Myocyte (in vitro differentiated cells): ENCODE data around the gene CDKL5. TPM values are rescaled to one million over a fixed set of nuclear protein-coding genes. Genes with fewer than 3 reads are reported as not detected.
A peak's percentile ranks its signal among the peaks of the same experiment; 100 is the strongest.

Experiments used
- DNase-seq: peaks from one replicate; pipeline ENCODE4 v3.0.0-alpha.2; 2012; ENCODE audit warnings: low read depth
- total RNA-seq: library from RNA; depleted of rRNA; stranded (reverse); fragments of >200 nt; gene quantifications from 2 replicates; pipeline ENCODE4 v1.2.3, GENCODE V29; 2014

The CDKL5 gene
- total RNA-seq, 1 donor from 2014 or later = 5.0 TPM

DNA sequence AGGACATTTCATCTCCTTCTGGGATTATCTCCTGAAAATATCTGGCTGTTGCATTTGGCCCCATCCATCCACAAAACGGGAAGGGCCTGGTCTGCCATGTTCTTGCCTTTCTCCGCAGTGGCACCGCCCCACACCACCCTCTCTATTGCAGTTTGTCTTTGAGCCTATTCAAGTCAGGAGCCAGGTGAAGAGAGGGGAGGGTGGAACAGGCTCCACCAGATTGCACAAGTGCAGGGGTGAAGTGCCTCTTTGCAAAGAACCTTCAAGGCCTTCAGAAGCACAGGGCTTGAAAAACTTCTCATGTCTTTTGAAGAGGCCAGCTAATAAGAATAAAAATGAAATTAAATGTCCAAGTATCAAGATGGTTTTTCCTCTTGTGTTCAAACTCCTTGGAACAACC lies 217.8 kb downstream of the CDKL5 start:
- no peak for DNase-seq

DNA sequence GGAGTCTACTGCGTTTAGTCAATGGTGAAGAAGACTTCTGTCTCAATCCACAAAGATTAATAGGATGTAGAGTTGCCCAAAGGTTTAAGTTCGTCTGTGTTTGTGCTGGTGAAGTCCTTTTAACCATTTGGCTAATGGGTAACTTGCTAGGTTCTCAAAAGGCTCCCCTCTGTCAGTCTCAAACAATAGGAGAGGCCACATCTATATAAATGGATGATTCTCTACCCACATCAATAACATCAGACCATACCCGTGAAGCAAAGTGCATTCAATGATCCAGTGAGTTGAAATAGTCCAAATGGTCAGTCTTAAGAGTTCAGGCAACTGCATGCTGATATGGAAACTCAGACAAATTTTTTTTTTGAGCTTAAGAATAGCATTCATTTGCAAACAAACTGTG lies 218.4 kb downstream of the CDKL5 start:
- no peak for DNase-seq

DNA sequence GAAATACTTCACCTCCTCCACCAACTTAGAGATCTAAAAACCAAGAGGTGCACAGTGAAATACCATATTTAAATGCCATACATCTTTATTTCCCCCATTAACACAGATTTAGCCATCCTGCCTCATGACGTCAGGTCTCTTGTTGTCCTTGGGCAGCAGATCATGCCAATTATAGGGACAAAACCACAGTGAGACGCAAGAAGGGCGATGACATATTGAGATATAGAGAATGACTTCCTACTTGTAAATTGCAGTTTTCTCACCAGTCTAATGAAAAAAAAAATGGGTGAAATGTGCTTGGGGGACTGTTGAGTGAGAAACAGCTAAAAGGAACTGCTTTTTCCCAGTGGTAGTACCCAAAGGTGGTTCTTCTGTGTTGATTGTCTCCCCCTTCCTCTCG lies 222.2 kb downstream of the CDKL5 start:
- no peak for DNase-seq

DNA sequence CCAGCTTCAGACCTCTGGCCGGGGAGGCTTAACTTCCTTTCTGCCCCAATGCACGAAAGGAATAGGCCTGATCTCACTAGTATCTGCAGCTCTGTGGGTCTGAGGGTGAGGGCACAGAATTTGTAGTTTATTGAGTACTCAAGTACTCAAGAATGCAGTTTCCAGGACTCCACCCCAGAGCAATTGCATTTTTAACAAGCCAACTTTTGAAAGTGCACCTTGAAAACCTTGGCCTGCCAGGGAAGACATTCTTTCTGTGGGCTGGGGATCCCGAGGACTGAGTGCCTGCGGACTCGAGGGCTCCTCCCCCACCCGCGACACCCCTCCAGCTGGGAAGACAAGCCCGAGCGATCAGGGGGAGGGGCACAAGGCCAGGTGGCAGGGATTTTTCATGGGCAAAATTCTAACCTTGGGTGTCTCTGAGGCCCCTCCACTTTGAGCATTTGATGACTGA lies 224.1 kb downstream of the CDKL5 start:
- no peak for DNase-seq

DNA sequence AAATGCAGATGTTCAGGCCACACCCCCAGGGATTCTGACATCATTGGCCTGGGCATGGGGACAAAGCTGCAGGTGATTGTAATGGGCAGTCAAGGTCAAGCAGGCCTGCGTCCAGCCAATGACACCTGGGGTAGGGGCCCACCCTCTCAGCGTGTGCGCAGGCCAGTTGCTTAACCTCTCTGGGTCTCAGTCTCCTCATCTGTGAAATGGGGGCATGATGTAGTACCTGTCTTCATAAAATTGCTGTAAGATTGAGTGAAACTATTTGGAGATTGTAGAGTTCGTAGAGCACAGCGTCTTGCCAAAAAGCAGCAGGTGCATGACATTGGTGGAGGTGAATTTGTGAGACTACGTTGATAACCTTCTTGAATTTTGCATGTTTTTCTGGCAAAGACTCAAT lies 225.3 kb downstream of the CDKL5 start:
- no peak for DNase-seq

DNA sequence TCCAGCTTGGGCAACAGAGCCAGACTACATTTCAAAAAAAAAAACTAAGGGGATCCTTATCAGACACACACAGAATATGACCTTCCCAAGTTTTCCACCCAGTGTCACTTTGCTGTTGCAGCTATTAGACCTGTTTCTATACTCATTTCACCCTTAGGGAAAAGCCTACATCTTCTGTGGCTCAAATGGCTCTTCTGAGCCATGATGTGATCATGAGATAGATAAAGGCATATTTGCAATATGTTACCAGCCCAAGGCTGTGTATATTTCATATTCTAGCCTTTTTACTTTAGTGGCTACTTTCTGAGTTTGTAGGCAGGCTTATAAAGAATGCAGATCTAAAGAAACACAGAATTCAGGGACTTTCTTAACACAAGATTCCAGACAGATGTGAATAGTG lies 227.2 kb downstream of the CDKL5 start:
- DNase-seq = no peak

DNA sequence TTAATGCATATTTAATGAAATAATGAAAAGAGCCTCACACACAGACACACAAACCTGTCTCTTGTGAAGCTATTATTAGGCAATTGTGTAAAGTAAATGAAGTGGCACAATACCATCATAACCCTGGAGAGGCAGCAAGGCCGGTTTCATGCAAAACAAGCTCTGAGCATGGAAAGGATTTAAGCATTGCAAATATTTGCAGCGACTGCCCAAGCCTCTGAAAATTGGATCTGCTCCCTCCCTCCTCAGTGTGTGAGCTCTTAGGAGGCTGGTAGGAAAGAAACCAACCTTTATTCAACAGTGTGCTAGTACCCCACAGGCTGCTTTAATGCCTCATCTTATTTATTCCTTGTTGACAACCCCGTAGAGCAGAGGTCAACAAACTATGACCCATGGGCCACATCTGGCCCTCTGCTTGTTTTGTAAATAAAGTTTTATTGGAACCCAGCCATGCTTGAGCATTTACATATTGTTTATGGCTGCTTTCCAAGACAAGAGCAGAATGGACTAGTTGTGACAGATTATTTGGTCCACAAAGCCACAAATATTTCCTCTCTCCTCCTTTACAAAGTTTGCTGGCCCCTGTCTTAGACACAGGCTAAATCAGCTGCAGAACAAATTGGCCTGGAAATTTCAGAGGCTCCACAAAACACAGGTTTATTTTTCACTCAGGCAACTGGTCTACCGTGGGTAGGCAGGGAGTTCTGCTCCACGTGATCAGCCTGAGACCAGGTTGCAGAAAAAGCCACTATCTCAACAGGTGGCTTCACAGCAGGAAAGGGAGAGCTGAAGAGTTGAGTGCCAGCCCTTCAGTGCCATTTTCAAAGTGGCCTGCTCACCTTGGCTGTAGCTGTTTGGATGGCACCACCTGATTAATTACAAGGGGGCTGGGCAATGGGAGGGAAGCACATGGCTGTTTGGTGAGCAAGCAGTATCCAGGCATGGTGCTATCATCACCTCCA lies 229.7 kb downstream of the CDKL5 start:
- no peak for DNase-seq

DNA sequence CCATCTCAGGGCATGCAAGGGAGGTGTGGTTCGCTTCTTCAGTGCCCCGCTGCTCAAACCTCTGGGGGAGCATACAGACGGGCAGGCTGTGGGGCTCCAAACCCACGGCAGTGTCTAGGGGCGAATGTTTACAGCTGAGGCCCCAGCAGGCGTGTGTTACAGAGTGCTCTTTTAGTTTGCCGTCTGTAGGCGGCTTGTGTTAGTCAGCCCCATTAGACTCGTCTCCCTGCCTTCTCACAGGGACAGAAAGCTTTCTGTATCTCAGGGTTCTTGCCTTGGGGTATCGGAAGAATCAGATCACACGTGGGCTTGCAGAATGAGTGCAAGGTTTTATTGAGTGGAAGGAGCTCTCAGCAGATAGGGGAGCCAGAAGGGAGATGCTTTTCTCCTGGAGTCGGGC lies 235.9 kb downstream of the CDKL5 start:
- DNase-seq = no peak

DNA sequence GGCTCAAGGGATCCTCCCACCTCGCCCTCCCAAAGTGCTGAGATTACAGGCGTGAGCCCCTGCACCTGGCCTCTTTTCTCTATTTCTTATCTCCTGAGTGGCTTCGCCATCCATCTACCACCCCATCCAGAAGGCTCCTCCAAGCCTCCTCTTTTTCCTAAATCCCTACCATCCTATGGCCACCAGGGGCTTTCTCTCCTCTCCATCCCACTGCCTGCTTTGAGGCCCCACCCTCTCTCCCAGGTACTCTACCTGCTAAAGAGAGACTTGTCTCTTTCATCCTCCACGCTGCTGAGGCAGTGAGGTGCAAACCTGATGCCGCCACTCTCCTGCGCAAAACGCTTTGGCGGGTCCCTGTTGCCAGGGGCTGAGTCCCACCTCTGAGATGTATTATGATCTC lies 239.5 kb downstream of the CDKL5 start:
- DNase-seq = no peak

DNA sequence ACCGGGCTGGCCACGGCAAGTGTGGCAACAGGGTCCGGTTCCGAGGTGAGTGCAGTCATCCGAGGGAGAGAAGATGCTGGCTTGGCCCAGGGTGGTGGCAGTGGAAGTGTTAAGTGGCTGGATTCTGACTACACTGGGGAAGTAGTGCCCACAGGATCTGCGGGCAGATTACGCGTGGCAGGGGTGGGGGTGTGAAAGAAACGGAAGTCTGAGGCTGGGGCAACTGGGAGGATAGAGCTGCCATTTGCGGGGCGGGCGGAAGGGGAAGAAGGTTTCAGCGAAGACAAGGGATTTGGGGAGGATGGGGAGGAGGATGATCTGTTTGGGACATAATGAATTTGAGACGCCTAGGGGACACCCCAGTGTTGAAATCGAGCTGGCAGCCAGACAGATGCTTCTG lies 241.2 kb downstream of the CDKL5 start:
- DNase-seq = no peak

DNA sequence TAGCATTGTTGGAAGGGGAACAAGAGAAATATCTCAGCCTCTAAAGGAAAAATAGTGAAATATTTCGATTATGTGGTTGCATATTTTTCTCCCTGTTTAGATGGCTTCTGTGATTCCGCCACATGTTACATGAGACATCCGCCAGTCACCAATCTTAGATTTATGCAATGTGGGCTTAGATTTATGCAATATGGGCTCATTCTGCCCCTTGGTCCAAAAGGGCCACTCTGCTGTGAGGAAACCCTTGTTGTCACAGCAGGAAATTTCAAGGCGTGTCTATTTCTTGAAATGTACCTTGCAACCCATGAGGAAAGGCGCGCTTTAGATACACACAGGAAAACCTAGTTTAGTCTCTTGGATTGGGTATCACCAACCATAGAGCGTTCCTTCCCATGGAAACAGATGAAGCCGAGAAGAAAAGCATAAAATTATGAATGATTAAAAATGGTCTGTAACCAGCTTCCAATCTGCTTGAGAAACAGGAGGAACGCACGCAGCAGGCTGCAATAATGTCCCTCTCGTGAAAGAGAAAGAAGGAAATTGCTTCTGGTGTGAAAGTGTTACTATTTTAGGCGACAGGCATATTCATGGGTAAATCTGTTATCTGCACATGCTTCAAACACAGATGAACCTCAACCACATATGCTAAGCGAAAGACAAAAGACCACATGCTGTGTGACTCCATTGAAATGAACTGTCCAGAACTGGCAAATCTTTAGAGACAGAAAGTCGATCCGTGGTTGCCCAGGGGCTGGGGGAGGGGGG lies 242.8 kb downstream of the CDKL5 start:
- peak; percentile 15 for DNase-seq

DNA sequence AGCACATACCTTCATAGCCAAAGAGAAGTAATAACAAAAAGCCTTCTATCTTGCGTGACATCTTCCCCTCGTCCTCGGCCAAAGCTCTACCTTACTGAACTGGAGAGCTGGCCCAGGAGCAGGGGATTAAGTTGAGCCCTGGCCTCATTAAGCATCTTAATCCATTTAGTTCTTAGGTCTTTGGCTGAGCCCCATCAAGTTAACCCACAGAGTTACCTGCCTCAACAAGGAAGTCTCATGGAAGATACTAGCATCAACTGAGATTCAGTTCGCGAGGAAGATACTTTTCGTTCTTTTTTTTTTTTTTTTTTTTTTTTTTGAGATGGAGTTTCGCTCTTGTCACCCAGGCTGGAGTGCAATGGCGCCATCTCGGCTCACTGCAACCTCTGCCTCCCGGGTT lies 246.6 kb downstream of the CDKL5 start, which contains the start of gene RS1:
RS1 (minus strand) TSS at position 101 of the 400 bp plus-strand sequence; CDS start at position 61, 40 bp downstream.
- no peak for DNase-seq

DNA sequence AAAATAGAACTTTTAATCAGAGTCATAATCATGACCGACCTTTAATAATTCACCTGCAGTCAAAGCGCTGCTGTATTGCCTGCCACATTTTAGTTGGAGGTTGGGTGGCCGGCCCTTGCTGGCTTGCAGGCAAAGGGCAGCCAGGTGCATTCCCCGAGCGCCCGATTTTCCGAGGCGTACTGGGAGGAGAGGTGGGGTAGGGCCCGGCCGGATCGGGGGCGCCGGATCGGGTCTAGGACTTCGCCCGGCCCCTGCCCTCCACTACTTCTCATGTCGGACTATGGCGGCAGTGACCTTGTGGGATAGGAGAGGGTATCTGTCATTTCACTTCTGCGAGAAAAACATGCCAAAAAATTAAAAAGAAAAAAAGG lies 249.0 kb downstream of the CDKL5 start:
- DNase-seq = no peak

DNA sequence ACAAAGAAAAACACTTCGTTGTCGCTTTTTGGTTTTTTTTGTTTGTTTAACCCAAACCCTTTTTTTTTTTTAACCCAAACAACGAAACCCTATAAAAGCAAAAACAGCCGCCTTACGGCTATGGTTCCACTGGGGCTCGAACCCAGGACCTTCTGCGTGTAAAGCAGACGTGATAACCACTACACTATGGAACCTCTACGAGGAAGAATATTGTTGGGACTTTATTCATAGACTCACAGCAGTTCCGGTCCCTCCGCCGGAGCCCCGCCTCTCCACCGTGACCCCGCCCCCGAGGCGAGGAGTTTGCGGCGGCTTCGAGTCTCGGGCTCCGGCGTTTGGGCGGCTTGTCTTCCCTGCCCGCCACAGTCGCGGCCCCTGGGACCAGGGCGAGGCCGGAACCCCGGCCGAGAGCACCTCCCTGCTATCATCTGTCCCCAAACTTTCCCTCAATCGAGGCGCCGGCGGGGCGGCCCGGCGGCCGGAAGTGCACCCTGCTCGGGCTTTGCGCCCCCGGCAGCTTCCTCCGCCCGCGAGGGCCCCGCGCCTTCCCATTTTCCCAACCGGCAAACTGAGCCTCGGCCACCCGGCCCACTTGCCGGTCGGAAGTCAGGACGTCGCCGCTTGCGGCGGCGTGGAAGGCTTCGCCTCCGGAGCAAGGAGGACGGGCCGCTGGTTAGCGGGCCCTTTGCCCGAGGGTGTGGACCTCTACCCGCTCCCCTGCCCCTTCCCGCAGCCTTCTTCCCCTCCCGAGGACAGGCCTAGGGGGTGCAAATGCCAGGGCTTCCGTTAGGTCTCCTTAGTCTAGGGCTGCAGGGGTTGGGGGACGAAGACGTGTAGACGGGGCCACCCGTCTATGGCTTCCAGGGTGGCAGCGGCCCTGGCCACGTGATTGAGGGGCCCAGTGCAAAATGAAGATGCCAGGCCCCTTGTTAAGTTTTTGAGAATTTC lies 249.7 kb downstream of the CDKL5 start:
- peak; percentile 69 for DNase-seq

DNA sequence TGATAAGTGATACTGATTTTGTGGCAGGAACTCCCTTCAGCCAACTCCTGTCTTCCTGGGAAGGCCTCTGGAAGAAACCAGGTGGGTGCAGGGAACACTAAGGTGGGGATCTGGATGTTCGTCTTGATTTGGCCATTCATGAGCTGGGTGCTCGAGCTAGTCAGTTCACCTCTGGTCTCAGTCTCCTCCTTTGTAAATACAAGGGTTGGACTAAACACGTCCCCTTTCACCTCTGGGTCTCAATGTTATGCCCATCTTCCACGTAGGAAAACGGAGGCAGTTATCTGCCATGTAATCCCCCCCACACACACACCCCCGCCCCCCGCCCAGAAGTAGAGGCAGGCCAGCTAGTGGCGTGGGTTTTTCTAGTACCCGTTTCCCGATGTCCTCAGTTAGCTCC lies 250.6 kb downstream of the CDKL5 start:
- no peak for DNase-seq

DNA sequence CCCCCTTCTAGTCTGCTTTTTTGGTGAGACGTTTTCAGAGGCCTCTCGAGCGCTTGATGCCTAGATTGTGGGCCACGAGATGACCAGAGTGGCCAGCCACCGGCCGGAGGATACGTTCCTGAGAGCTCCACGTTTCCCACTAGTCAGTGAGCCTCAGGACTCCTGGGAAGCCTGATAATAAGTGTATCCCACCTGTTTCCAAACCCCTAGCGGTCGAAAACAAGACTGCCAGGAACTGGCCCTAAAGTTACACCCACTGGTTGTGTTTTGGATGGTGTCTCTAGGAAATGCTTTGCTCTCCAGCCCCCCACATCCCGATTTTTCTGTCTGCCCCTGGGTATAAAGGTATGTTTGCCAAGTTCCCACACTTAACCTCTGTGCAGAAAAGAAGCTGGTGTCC lies 251.1 kb downstream of the CDKL5 start:
- DNase-seq = peak; percentile 40

DNA sequence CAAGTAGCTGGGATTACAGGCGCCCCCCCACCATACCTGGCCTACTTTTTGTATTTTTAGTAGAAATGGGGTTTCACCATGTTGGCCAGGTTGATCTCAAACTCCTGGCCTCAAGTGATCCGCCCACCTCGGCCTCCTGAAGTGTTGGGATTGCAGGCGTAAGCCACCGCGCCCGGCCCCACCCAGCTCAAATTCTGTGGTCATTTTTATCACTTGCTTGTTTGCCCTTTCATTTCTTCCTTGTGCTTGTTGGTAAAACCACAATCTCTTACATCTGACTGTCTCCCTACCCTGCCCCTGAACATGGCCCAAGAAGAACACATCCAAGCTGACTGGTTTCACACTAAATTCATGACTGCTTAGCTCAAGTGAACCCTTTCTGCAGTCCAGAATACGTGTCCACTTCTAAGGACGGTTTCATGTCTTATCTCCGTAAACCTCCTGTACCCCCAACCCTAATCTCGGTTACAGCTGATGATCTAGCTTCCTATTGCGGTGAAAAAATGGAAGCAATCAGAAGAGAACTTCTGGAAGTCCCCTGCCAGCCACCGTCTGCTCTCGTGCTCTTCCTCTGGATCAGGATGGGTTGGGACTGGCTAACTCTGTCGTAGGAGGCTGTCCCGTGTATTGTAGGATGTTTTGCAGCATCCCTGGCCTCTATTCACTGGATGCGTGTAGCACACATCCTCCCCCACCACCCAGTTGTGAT lies 251.9 kb downstream of the CDKL5 start:
- DNase-seq = no peak

DNA sequence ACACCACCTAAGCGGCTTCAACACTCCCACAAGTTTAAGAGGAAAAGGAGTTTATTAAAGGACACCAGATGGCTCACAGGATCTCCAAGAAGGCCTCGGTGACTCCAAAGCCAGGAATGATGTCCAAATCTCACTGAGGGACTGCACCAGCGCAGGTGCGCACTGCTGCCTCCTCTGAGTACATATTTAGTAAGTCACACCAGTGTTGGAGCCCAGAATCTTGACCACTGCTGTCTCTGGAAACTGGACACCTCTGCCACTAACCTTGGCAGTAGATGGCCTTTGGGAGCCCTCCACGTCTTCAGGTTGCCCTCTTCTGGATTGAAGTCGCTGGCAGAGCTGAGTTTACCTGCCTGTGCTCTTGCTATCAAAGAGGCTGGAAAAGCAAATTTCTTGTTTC lies 256.6 kb downstream of the CDKL5 start:
- no peak for DNase-seq

DNA sequence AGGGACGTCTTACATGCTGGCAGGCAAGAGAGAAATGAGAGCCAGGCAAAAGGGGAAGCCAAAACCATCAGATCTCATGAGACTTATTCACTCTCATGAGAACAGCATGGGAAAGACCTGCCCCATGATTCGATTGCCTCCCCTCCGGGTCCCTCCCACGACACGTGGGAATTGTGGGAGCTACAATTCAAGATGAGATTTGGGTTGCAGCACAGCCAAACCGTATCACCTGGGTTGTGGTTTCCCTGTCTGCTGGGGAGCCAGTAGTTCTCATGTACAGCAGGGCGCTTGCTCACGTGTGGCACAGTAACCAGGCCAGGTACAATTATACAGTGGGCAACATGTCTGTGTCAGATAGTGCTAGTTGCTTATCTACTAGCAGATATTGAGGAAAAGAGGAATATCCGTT lies 257.6 kb downstream of the CDKL5 start:
- no peak for DNase-seq

DNA sequence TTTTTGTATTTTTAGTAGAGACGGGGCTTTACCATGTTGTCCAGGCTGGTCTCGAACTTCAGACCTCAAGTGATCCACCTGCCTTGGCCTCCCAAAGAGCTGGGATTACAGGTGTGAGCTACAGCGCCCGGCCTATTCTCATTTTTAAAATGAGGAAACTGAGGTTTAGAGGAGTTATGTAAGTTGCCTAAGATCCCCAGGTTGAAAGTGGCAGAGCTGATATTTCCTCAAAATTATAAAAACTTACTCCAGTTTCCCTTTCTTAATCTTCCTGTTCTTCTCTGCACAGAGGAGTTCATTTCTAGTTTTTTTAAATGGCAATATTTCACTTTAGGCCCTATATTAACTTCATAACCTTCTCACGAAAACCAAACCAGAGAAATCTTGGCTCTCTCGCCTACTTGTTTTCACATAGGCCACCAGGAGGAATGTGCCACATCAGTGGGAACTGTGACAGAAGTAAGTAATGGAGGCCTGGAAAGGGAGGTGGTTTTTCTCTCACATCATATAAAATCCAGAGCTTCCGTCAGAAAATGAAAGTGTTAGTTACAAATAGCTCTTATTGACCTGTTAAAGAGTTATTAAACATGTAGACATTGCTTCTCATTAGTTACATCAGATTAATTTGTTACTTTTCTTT lies 262.6 kb downstream of the CDKL5 start:
- DNase-seq = no peak
